ENCODE results near the gene DACT3. TPM values are rescaled to one million over a fixed set of nuclear protein-coding genes. Genes with fewer than 3 reads are reported as not detected.
A peak's percentile ranks its signal among the peaks of the same experiment; 100 is the strongest.

DACT3 gene
- total and polyA plus RNA-seq, 2 of the 13 experiments (the other 11 are each of a cell fraction or from before 2014, with no cell fraction given), result 0.04 TPM; not detected in 1

DNA sequence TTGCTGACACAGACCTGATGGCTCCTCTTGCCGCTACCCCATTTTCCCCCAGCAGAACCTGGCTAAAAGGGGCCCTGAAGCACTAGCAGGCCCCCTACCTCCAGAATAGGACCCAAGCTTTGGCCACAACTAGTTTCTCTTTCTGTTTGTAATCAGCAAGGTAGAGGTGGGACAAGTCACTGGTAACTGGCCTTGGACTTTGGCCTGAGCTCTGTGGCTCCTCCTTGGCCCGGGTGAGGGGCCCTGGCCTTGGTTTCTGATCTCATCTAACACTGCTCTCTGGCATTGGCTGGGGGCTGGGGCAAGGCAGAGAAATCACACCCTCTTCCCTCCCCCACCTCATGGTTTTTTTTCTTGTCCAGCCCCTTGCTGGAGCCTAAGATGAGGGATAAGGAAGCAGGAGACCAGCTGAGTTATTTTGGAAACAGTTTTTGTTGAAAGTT is 57.8 kb downstream of the DACT3 start (continued):
- TF ChIP-seq, protein P1, sequence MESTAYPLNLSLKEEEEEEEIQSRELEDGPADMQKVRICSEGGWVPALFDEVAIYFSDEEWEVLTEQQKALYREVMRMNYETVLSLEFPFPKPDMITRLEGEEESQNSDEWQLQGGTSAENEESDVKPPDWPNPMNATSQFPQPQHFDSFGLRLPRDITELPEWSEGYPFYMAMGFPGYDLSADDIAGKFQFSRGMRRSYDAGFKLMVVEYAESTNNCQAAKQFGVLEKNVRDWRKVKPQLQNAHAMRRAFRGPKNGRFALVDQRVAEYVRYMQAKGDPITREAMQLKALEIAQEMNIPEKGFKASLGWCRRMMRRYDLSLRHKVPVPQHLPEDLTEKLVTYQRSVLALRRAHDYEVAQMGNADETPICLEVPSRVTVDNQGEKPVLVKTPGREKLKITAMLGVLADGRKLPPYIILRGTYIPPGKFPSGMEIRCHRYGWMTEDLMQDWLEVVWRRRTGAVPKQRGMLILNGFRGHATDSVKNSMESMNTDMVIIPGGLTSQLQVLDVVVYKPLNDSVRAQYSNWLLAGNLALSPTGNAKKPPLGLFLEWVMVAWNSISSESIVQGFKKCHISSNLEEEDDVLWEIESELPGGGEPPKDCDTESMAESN (CRISPR knock-in tag; conservative IDR thresholded peaks at IDR 0.05), result 0 out of 2 replicates have a peak, but pooled peaks have one; percentile 31
- peak; percentile 59; the same call in 1 of the 2 replicates for TF ChIP-seq MEF2D (CRISPR knock-in tag; IDR thresholded peaks at IDR 0.05)
- TF ChIP-seq ZBTB42 (CRISPR knock-in tag; IDR thresholded peaks at IDR 0.05), result no peak
- peak; percentile 28; the same call in 1 of the 2 replicates for TF ChIP-seq SALL1 (CRISPR knock-in tag; IDR thresholded peaks at IDR 0.05)
- TF ChIP-seq DMAP1 (CRISPR knock-in tag; IDR thresholded peaks at IDR 0.05), result peak; percentile 63
- TF ChIP-seq ZNF839 (CRISPR knock-in tag; IDR thresholded peaks at IDR 0.05; ENCODE audit: borderline replicate concordance), result no peak
- 0 out of 2 replicates have a peak, but pooled peaks have one; percentile 51 for TF ChIP-seq RXRB (CRISPR knock-in tag; IDR thresholded peaks at IDR 0.05; ENCODE audit: borderline replicate concordance)
- 0 out of 2 replicates have a peak, but pooled peaks have one; percentile 65 for TF ChIP-seq TMF1 (CRISPR knock-in tag; IDR thresholded peaks at IDR 0.05; ENCODE audit: low read depth)
- TF ChIP-seq HDAC1 (CRISPR knock-in tag; IDR thresholded peaks at IDR 0.05), result peak; percentile 50; the same call in 1 of the 2 replicates
- TF ChIP-seq ZFP36 (IDR thresholded peaks at IDR 0.05; ENCODE audit: borderline replicate concordance, low read depth, low read length, partially characterized antibody), result no peak
- TF ChIP-seq, protein P2, sequence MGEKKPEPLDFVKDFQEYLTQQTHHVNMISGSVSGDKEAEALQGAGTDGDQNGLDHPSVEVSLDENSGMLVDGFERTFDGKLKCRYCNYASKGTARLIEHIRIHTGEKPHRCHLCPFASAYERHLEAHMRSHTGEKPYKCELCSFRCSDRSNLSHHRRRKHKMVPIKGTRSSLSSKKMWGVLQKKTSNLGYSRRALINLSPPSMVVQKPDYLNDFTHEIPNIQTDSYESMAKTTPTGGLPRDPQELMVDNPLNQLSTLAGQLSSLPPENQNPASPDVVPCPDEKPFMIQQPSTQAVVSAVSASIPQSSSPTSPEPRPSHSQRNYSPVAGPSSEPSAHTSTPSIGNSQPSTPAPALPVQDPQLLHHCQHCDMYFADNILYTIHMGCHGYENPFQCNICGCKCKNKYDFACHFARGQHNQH (CRISPR knock-in tag; IDR thresholded peaks at IDR 0.05), result peak; percentile 60; the same call in 1 of the 2 replicates
- TF ChIP-seq, protein P3, sequence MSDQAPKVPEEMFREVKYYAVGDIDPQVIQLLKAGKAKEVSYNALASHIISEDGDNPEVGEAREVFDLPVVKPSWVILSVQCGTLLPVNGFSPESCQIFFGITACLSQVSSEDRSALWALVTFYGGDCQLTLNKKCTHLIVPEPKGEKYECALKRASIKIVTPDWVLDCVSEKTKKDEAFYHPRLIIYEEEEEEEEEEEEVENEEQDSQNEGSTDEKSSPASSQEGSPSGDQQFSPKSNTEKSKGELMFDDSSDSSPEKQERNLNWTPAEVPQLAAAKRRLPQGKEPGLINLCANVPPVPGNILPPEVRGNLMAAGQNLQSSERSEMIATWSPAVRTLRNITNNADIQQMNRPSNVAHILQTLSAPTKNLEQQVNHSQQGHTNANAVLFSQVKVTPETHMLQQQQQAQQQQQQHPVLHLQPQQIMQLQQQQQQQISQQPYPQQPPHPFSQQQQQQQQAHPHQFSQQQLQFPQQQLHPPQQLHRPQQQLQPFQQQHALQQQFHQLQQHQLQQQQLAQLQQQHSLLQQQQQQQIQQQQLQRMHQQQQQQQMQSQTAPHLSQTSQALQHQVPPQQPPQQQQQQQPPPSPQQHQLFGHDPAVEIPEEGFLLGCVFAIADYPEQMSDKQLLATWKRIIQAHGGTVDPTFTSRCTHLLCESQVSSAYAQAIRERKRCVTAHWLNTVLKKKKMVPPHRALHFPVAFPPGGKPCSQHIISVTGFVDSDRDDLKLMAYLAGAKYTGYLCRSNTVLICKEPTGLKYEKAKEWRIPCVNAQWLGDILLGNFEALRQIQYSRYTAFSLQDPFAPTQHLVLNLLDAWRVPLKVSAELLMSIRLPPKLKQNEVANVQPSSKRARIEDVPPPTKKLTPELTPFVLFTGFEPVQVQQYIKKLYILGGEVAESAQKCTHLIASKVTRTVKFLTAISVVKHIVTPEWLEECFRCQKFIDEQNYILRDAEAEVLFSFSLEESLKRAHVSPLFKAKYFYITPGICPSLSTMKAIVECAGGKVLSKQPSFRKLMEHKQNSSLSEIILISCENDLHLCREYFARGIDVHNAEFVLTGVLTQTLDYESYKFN (CRISPR knock-in tag; conservative IDR thresholded peaks at IDR 0.05), result peak; percentile 93
- peak; percentile 55; the same call in 1 of the 2 replicates for TF ChIP-seq TARDBP (CRISPR knock-in tag; IDR thresholded peaks at IDR 0.05)
- peak; percentile 57; the same call in 1 of the 2 replicates for TF ChIP-seq FOXA3 (CRISPR knock-in tag; IDR thresholded peaks at IDR 0.05)
- TF ChIP-seq ZFP1 (CRISPR knock-in tag; IDR thresholded peaks at IDR 0.05), result 0 out of 2 replicates have a peak, but pooled peaks have one; percentile 20
- TF ChIP-seq ZNF33A (CRISPR knock-in tag; IDR thresholded peaks at IDR 0.05; ENCODE audit: borderline replicate concordance), result no peak; the same call in 1 of the 2 replicates
- peak; percentile 60; the same call in 1 of the 2 replicates for TF ChIP-seq HDAC2 (CRISPR knock-in tag; IDR thresholded peaks at IDR 0.05)
- TF ChIP-seq AKAP8 (CRISPR knock-in tag; IDR thresholded peaks at IDR 0.05), result peak; percentile 93
- TF ChIP-seq KDM5B (CRISPR knock-in tag; IDR thresholded peaks at IDR 0.05; ENCODE audit: borderline replicate concordance), result peak; percentile 57; the same call in 1 of the 2 replicates
- peak; percentile 41; the same call in 1 of the 2 replicates for TF ChIP-seq ZNF501 (CRISPR knock-in tag; IDR thresholded peaks at IDR 0.05)
- TF ChIP-seq, protein P4, sequence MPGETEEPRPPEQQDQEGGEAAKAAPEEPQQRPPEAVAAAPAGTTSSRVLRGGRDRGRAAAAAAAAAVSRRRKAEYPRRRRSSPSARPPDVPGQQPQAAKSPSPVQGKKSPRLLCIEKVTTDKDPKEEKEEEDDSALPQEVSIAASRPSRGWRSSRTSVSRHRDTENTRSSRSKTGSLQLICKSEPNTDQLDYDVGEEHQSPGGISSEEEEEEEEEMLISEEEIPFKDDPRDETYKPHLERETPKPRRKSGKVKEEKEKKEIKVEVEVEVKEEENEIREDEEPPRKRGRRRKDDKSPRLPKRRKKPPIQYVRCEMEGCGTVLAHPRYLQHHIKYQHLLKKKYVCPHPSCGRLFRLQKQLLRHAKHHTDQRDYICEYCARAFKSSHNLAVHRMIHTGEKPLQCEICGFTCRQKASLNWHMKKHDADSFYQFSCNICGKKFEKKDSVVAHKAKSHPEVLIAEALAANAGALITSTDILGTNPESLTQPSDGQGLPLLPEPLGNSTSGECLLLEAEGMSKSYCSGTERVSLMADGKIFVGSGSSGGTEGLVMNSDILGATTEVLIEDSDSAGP (CRISPR knock-in tag; IDR thresholded peaks at IDR 0.05; ENCODE audit: borderline replicate concordance), result no peak
- no peak for TF ChIP-seq MAZ (IDR thresholded peaks at IDR 0.05; ENCODE audit: borderline replicate concordance, low read depth, low read length)
- 0 out of 2 replicates have a peak, but pooled peaks have one; percentile 4 for TF ChIP-seq MAZ (CRISPR knock-in tag; IDR thresholded peaks at IDR 0.05; ENCODE audit: low read depth)

All from HepG2 (cell line).